T-cell (primary cell): ENCODE results near the gene NIF3L1. TPM values are rescaled to one million over a fixed set of nuclear protein-coding genes. Genes with fewer than 3 reads are reported as not detected.

Experiments used
- ATAC-seq, 4 experiments: fragments of 200-7000 bp in 3 of 4; fragments of 150-1000 bp in 1 of 4; cut with Tn5 transposase; replicated peaks in 1 of 4; 1 replicate in 3 of 4; 2 replicates in 1 of 4; pipeline ENCODE4 v1.10.0; 2021; ENCODE audit warnings: moderate library complexity in 3 of 4, mild to moderate bottlenecking in 2 of 4, moderate number of reproducible peaks in 1 of 4
- CTCF ChIA-PET, 2 donors: fragments of 300-600 bp; sonication (Branson Sonifier 250); formaldehyde crosslinking; loops; one replicate each; lab custom pipeline; 2022; ENCODE audit warnings: antibody characterized with exemption in 2 of 2; lab: Charles Lee
- POLR2A ChIA-PET, 2 donors: fragments of 300-600 bp; sonication (Branson Sonifier 250); formaldehyde crosslinking; loops; one replicate each; lab custom pipeline; 2022; ENCODE audit warnings: antibody characterized with exemption in 2 of 2; lab: Charles Lee
- DNase-seq, 35 experiments: peaks; one replicate each; pipeline versions ENCODE4 v3.0.0 to v3.0.0-alpha.2; 2013 to 2023
- H3K27ac ChIP-seq: one replicate; pipeline ENCODE4 v1.5.1; 2013; ENCODE audit warnings: low read length
- H3K27me3 ChIP-seq, 2 experiments: replicated peaks in 1 of 2; 1 replicate in 1 of 2; 2 replicates in 1 of 2; pipeline versions ENCODE4 v1.6.1 to v1.7.0; 2013; ENCODE audit warnings: low read length in 1 of 2, mixed read lengths in 1 of 2; ENCODE audit not compliant: control insufficient read depth in 2 of 2, insufficient read depth in 2 of 2; ENCODE audit errors: extremely low read depth in 1 of 2
- H3K36me3 ChIP-seq, 2 donors: 1 replicate in 1 of 2; 2 replicates in 1 of 2; pipeline versions ENCODE4 v1.6.1 to v1.7.0; 2013; ENCODE audit warnings: low read length in 1 of 2; ENCODE audit not compliant: control insufficient read depth in 2 of 2, insufficient read depth in 1 of 2; ENCODE audit errors: extremely low read depth in 1 of 2
- H3K4me1 ChIP-seq, 2 experiments: 1 replicate in 1 of 2; 2 replicates in 1 of 2; pipeline versions ENCODE4 v1.6.1 to v1.7.0; 2013; ENCODE audit warnings: low read length in 2 of 2, mixed read lengths in 1 of 2; ENCODE audit not compliant: insufficient read depth in 2 of 2, control insufficient read depth in 1 of 2; ENCODE audit errors: extremely low read depth in 1 of 2
- H3K4me3 ChIP-seq, 2 donors: 1 replicate in 1 of 2; 2 replicates in 1 of 2; pipeline versions ENCODE4 v1.5.1 to v1.7.0; 2013; ENCODE audit warnings: mild to moderate bottlenecking in 2 of 2, low read length in 1 of 2, moderate library complexity in 1 of 2; ENCODE audit not compliant: control insufficient read depth in 1 of 2; ENCODE audit errors: extremely low read depth in 1 of 2
- H3K9me3 ChIP-seq: 2 replicates; pipeline ENCODE4 v1.7.0; 2013
- H3K27ac Mint-ChIP-seq, 2 donors: one replicate each; pipeline ENCODE4 v1.8.0; 2020 to 2021; ENCODE audit warnings: mild to moderate bottlenecking in 2 of 2, mixed read lengths in 2 of 2
- H3K27me3 Mint-ChIP-seq, 2 donors: one replicate each; pipeline ENCODE4 v1.8.0; 2021 to 2022; ENCODE audit warnings: mixed read lengths in 2 of 2
- H3K36me3 Mint-ChIP-seq: one replicate; pipeline ENCODE4 v1.8.0; 2021; ENCODE audit warnings: mixed read lengths
- H3K4me1 Mint-ChIP-seq, 3 donors: one replicate each; pipeline ENCODE4 v1.8.0; 2020 to 2022; ENCODE audit warnings: mixed read lengths in 3 of 3, mild to moderate bottlenecking in 1 of 3
- H3K4me3 Mint-ChIP-seq, 3 donors: one replicate each; pipeline ENCODE4 v1.8.0; 2020 to 2022; ENCODE audit warnings: mild to moderate bottlenecking in 3 of 3, mixed read lengths in 3 of 3, moderate library complexity in 3 of 3
- H3K9me3 Mint-ChIP-seq, 3 donors: one replicate each; pipeline ENCODE4 v1.8.0; 2020 to 2022; ENCODE audit warnings: mixed read lengths in 3 of 3
- WGBS: methylation state at CpG from one replicate; pipeline ENCODE4 v1.1.5; 2013; ENCODE audit warnings: missing lambda C conversion rate; ENCODE audit not compliant: insufficient coverage; 5-methylcytosine and 5-hydroxymethylcytosine counted together
- total RNA-seq, 35 experiments: library from RNA in 6 of 35; stranded (reverse) in 6 of 35; fragments of 120-200 nt in 1 of 35; gene quantifications; one replicate each; pipeline versions ENCODE4 v1.2.1 to v1.2.4 and lab custom pipeline; 2013 to 2026

NIF3L1 gene
- total RNA-seq, 5 donors from 2014 or later (not counting 1 experiment from before 2014, with no cell fraction given), result 11.7 to 29.7 (median 25.0) TPM

DNA sequence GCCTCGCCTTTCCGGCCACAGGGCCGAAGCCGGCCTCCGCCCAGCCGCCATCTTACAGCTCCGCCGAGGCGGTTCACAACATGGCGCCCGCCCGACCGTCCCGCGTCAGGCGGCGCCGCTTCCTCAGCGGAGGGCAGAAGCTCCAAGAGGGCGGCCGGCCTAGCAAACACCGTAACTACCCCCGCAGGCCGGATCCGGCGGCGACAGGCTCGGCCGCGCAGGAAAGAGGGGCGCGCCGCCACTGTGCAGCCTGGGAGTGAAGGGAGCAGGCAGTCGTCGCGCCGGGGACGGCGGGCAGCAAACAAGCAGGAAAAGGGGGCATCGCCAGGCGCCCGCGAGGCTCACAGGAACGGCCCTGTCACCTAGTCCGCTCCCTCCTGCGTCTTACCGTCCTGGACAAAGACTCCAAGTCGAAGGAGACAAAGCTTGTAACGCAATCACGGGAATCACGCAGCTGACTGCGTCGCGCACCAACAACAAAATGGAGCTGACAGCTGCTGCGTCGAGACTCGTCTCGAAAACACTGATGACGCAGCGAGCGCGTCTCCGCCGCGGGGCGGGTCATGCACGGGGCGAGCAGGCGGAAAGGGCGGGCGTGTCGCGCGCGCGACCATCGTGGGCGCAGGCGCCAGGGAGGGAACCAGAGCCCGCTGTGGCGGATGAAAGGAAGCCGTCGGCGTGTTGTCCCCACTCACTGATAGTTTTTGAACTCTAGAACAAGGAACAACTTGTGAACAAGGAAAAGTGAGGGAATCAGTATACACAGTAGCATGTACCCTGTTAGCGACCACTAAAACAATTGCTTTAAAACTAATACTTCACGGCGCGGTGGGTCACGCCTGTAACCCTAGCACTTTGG is 24.8 kb upstream of the NIF3L1 start, which contains the start of gene CLK1:
TSS of gene CLK1 (minus strand) at position 483 of the 859 bp plus-strand sequence. CDS start 2,796 bp downstream, outside the sequence.
- Mint-ChIP-seq H3K27ac (peak within 1 kb of the TSS; percentile 100), H3K36me3 (peaks cover 39% of the 10 kb centered on the region), H3K4me1 (peaks cover 37 to 40% (median 39%) of the 10 kb centered on the region in 3 donors), H3K4me3 (peak within 1 kb of the TSS; percentile 84 to 92 (median 91)), H3K9me3 (no peaks in the 10 kb centered on the region), H3K27me3 (no peaks in the 10 kb centered on the region)
- Histone ChIP-seq H3K27ac (peak within 1 kb of the TSS; percentile 100), H3K27me3 (no peaks in the 10 kb centered on the region), H3K4me3 (peak within 1 kb of the TSS; percentile 70 to 100), H3K9me3 (no peaks in the 10 kb centered on the region), H3K4me1 (peaks cover 25 to 30% of the 10 kb centered on the region in 2 experiments), H3K36me3 (peaks cover 0 to 18% of the 10 kb centered on the region in 2 donors)
- peak; percentile 93 to 99 (median 98) for DNase-seq
- WGBS, result under 1% methylated on average over 81 of the region's 89 CpGs
- CTCF ChIA-PET, result interaction anchor here (0.7 to 1.5 kb wide), 6 partner anchors 23 to 368 kb away, joined by 3 to 15 read pairs (median 6); partner anchors contain the start of genes NIF3L1 (in 1 of the 2), ORC2 (in 1 of the 2) and PPIL3 (in 1 of the 2)
- peak; percentile 83 to 91 (median 90) for ATAC-seq
- POLR2A ChIA-PET, result interaction anchor here (0.5 to 2.6 kb wide), 40 partner anchors 9 to 916 kb away, joined by 3 to 40 read pairs (median 4); partner anchors contain the start of genes NIF3L1 (in 2 of the 2), PPIL3 (in 2 of the 2), ALS2 (in 1 of the 2) and BZW1 (in 1 of the 2)

DNA sequence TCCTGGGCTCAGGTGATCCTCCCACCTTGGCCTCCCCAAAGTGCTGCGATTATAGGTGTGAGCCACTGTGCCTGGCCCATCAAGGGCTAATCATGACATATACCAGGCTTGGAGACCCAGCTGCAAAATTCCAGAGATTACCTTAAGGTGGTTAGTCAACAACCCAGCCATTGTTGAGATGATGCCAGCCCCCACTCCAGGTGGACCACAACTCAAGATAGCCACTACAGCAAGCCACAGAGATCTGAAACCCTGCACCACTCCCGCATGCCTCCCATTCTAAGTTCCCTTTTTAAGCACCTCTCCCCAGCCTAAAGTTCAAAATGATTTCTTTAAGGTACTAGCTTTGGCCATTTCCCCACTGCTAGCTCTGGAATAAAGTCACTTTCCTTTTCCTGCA is 20.2 kb upstream of the NIF3L1 start:
- no peaks in the 10 kb centered on the region for H3K27me3 Mint-ChIP-seq
- no peaks in the 10 kb centered on the region for H3K9me3 ChIP-seq
- peaks cover 0 to 16% of the 10 kb centered on the region in 2 donors for H3K36me3 ChIP-seq
- H3K4me1 ChIP-seq, result peaks cover 2 to 21% of the 10 kb centered on the region in 2 experiments
- no peak overlapping the region for H3K4me3 ChIP-seq
- no peak for ATAC-seq
- peak overlapping the region in 1 of 2 donors; percentile 19 for H3K27ac Mint-ChIP-seq
- no peaks in the 10 kb centered on the region for H3K9me3 Mint-ChIP-seq
- H3K36me3 Mint-ChIP-seq, result peaks cover 26% of the 10 kb centered on the region
- H3K4me3 Mint-ChIP-seq, result peak overlapping the region in 1 of 3 donors; percentile 22
- peaks cover 8 to 18% (median 17%) of the 10 kb centered on the region in 3 donors for H3K4me1 Mint-ChIP-seq
- ChIA-PET POLR2A (interaction anchor here (0.6 to 1.2 kb wide), 6 partner anchors 21 to 344 kb away, joined by 3 to 9 read pairs (median 6); no protein-coding TSS in a partner anchor), CTCF (interaction anchor here (0.5 to 1.7 kb wide), 5 partner anchors 11 to 363 kb away, joined by 3 to 7 read pairs (median 4); no protein-coding TSS in a partner anchor)
- 83% methylated on average over 2 of the region's 2 CpGs for WGBS
- DNase-seq, result no peak
- no peaks in the 10 kb centered on the region for H3K27me3 ChIP-seq
- no peak overlapping the region for H3K27ac ChIP-seq

DNA sequence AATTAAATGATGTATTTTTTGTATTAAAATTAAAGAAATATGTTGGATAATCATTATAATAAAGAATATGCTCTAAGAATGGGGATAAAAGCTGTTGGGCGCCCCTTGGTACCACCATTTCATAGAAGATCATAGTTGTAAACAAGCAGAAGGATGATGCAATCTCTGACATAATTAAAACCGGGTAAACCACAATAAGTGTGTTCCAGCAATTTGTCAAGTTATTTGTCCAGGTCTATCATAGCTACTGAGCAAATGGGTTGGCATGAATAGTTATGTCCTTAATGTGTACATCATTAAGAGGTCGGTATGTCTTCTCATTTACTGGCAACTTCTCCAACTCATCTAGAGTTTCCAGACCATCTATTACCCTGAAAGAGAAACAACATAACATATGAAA is 18.0 kb upstream of the NIF3L1 start:
- ATAC-seq (no peak), DNase-seq (no peak)
- Mint-ChIP-seq H3K27me3 (no peaks in the 10 kb centered on the region), H3K9me3 (no peaks in the 10 kb centered on the region), H3K36me3 (peaks cover 39% of the 10 kb centered on the region), H3K4me1 (peaks cover 0 to 11% (median 9%) of the 10 kb centered on the region in 3 donors), H3K27ac (no peak overlapping the region), H3K4me3 (no peak overlapping the region)
- no peak overlapping the region for H3K27ac ChIP-seq
- H3K9me3 ChIP-seq, result no peaks in the 10 kb centered on the region
- peaks cover 0 to 34% of the 10 kb centered on the region in 2 donors for H3K36me3 ChIP-seq
- H3K4me1 ChIP-seq, result peaks cover 0 to 10% of the 10 kb centered on the region in 2 experiments
- H3K27me3 ChIP-seq, result no peaks in the 10 kb centered on the region
- ChIA-PET CTCF (no interaction called here), POLR2A (interaction anchor here in 1 of 2 donors (0.7 kb wide), 2 partner anchors 95 to 233 kb away, joined by 3 read pairs; no protein-coding TSS in a partner anchor)
- WGBS, result no CpG with 5 or more reads among the region's 3 CpGs
- no peak overlapping the region for H3K4me3 ChIP-seq

DNA sequence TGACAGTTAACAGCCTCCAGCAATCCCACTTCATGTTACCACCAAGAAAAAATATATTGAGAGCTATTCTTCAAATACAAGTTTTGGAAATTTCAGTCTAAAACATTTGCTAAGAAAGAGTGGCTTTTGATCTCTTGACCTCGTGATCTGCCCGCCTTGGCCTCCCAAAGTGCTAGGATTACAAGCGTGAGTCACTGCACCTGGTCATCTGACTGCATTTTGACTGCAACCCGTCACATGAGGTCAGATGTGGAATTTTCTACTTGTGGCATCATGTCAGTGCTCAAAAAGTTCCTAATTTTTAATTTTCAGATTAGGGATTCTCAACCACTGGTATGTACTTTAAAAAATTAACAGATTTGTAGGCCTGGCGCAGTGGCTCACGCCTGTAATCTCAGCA is 15.6 kb upstream of the NIF3L1 start:
- 95% methylated on average over 4 of the region's 6 CpGs for WGBS
- no peak overlapping the region for H3K27ac Mint-ChIP-seq

DNA sequence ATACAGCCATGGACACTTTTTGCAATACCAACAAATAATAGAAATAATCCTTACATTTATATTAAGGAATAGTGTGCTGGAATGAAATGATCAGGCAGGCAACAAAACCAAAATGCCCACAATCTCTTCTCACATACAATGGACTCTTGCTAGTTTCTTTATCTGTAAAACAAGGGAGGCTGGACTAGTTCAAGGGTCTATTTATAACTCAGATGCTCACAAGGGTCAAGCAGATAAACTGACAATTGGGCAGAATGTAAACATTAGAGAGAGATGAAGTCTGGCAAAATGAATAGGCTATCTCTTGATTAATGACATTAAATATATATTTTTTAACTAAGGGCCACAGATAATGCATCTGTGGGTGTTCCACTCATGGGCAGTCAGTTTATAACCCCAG is 11.7 kb upstream of the NIF3L1 start:
- Mint-ChIP-seq H3K27ac (no peak overlapping the region), H3K9me3 (no peaks in the 10 kb centered on the region), H3K4me3 (no peak overlapping the region), H3K36me3 (peaks cover 46% of the 10 kb centered on the region), H3K4me1 (peaks cover 0 to 8% (median 3%) of the 10 kb centered on the region in 3 donors), H3K27me3 (no peaks in the 10 kb centered on the region)
- no peak overlapping the region for H3K4me3 ChIP-seq
- H3K27me3 ChIP-seq, result no peaks in the 10 kb centered on the region
- no peak overlapping the region for H3K27ac ChIP-seq
- DNase-seq (no peak), ATAC-seq (no peak)
- H3K36me3 ChIP-seq, result peaks cover 0 to 75% of the 10 kb centered on the region in 2 donors
- no peaks in the 10 kb centered on the region for H3K9me3 ChIP-seq
- H3K4me1 ChIP-seq, result no peaks in the 10 kb centered on the region
- POLR2A ChIA-PET, result interaction anchor here in 1 of 2 donors (0.7 kb wide), 1 partner anchor 26 kb away, joined by 5 read pairs; no protein-coding TSS in a partner anchor
- CTCF ChIA-PET, result interaction anchor here in 1 of 2 donors (0.7 kb wide), 2 partner anchors 294 to 977 kb away, joined by 4 read pairs; no protein-coding TSS in a partner anchor

More for the DNA sequence above, 15.6 kb upstream of the NIF3L1 start:
- ChIA-PET POLR2A (no interaction called here), CTCF (no interaction called here)
- no peak overlapping the region for H3K27ac ChIP-seq
- no peaks in the 10 kb centered on the region for H3K27me3 Mint-ChIP-seq
- peaks cover 0 to 46% of the 10 kb centered on the region in 2 donors for H3K36me3 ChIP-seq
- H3K36me3 Mint-ChIP-seq, result peaks cover 45% of the 10 kb centered on the region
- H3K4me3 ChIP-seq, result no peak overlapping the region
- no peaks in the 10 kb centered on the region for H3K9me3 Mint-ChIP-seq
- peaks cover 0 to 8% of the 10 kb centered on the region in 2 experiments for H3K4me1 ChIP-seq
- no peaks in the 10 kb centered on the region for H3K9me3 ChIP-seq
- no peak for DNase-seq
- H3K4me1 Mint-ChIP-seq, result peaks cover 0 to 8% (median 7%) of the 10 kb centered on the region in 3 donors
- no peaks in the 10 kb centered on the region for H3K27me3 ChIP-seq
- H3K4me3 Mint-ChIP-seq, result no peak overlapping the region
- ATAC-seq, result no peak
